Kidney epithelial cell (primary cell): Measurements from ENCODE around the gene ZNF646. TPM values are rescaled to one million over a fixed set of nuclear protein-coding genes. Genes with fewer than 3 reads are reported as not detected.

Experiments used
- DNase-seq: peaks from one replicate; pipeline ENCODE4 v3.0.0-alpha.2; 2010; ENCODE audit warnings: low read depth
- H3K27me3 ChIP-seq: 2 replicates; pipeline ENCODE4 v1.6.0; 2011; ENCODE audit warnings: low read length; ENCODE audit not compliant: control insufficient read depth, insufficient read depth
- H3K36me3 ChIP-seq: 2 replicates; pipeline ENCODE4 v1.5.1; 2011; ENCODE audit warnings: low read length; ENCODE audit not compliant: control insufficient read depth, insufficient read depth
- H3K4me3 ChIP-seq: 2 replicates; pipeline ENCODE4 v1.5.1; 2011; ENCODE audit warnings: low read depth, mild to moderate bottlenecking, control low read depth, low read length
- CTCF ChIP-seq: IDR thresholded peaks from 2 replicates; pipeline ENCODE4 v1.5.1; 2011; ENCODE audit warnings: mild to moderate bottlenecking, moderate library complexity, low read length, control low read depth, inconsistent platforms; ENCODE audit not compliant: insufficient read depth, poor library complexity, severe bottlenecking
- total RNA-seq: library from RNA; depleted of rRNA; stranded (reverse); fragments of >200 nt; gene quantifications from 2 replicates; pipeline ENCODE4 v1.2.3, GENCODE V29; 2015

The ZNF646 gene
- total RNA-seq, 1 donor from 2014 or later = 17.8 TPM

GRCh38 chr16:31110106-31111034, 36.1 kb downstream of the ZNF646 start:
- H3K27me3 ChIP-seq = no peaks in the 10 kb centered on the region
- H3K4me3 ChIP-seq = no peak overlapping the region
- no peak for TF ChIP-seq CTCF
- DNase-seq = no peak
- peaks cover 2% of the 10 kb centered on the region for H3K36me3 ChIP-seq

GRCh38 chr16:31111881-31112466, 37.8 kb downstream of the ZNF646 start:
- peaks cover 2% of the 10 kb centered on the region for H3K36me3 ChIP-seq
- no peak for TF ChIP-seq CTCF

GRCh38 chr16:31112711-31113110, 38.5 kb downstream of the ZNF646 start:
- H3K36me3 ChIP-seq = peaks cover 2% of the 10 kb centered on the region
- H3K27me3 ChIP-seq = no peaks in the 10 kb centered on the region
- no peak for DNase-seq
- no peak overlapping the region for H3K4me3 ChIP-seq
- TF ChIP-seq CTCF = no peak

More at GRCh38 chr16:31111881-31112466, 37.8 kb downstream of the ZNF646 start:
- no peak for DNase-seq
- H3K4me3 ChIP-seq = no peak overlapping the region
- no peaks in the 10 kb centered on the region for H3K27me3 ChIP-seq

- peaks cover 2% of the 10 kb centered on the region for H3K36me3 ChIP-seq
- peak; percentile 79 for DNase-seq
- H3K27me3 ChIP-seq = no peaks in the 10 kb centered on the region
- TF ChIP-seq CTCF = no peak
- H3K4me3 ChIP-seq = no peak overlapping the region
Measured at GRCh38 chr16:31113121-31114120, 39.2 kb downstream of the ZNF646 start.

GRCh38 chr16:31114468-31114867, 40.2 kb downstream of the ZNF646 start:
- no peak for DNase-seq
- no peak for TF ChIP-seq CTCF
- Histone ChIP-seq H3K27me3 (no peaks in the 10 kb centered on the region), H3K36me3 (peaks cover 2% of the 10 kb centered on the region), H3K4me3 (no peak overlapping the region)
